GM06990 (cell line): ENCODE results near the gene LDLRAD4.
A peak's percentile ranks its signal among the peaks of the same experiment; 100 is the strongest.

Experiments used
- DNase-seq: peaks from one replicate; pipeline ENCODE4 v3.0.0-alpha.2; 2011; ENCODE audit not compliant: insufficient read length; ENCODE audit errors: extremely low read depth
- H3K27me3 ChIP-seq: replicated peaks from 2 replicates; pipeline ENCODE4 v1.6.0; 2011; ENCODE audit warnings: low read length; ENCODE audit not compliant: control insufficient read depth, insufficient read depth
- H3K36me3 ChIP-seq: 2 replicates; pipeline ENCODE4 v1.5.1; 2011; ENCODE audit warnings: low read length; ENCODE audit not compliant: control insufficient read depth, insufficient read depth
- H3K4me3 ChIP-seq: replicated peaks from 2 replicates; pipeline ENCODE4 v1.5.1; 2011; ENCODE audit warnings: low read depth, mild to moderate bottlenecking, control low read depth, low read length
- TF ChIP-seq, protein P1 (sequence below): IDR thresholded peaks from 2 replicates; pipeline ENCODE4 v1.5.1; 2011; ENCODE audit warnings: low read length, control low read depth, mild to moderate bottlenecking, inconsistent platforms; ENCODE audit not compliant: insufficient read depth, poor library complexity, severe bottlenecking

Gene LDLRAD4

DNA sequence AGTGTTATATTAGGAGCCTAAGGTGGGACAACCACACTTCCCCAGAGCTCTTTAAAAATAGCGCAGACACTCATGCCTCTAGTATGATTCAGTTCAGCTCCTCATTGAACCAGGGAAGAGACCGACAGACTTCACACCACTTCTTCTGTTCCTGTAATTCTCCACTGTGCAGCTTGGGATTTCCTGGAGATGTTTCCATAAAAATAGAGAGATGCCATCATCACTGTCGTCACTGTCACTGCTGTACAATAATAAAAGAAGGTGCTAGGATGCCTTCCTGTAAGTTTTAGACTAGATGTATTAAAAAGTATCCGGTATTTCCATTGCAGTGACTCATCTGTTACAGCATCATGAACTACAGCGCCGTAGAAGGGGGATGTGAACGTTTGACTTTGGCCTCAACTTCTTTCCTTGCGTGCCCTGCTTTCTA, 396.9 kb downstream of the LDLRAD4 start:
- no peaks in the 10 kb centered on the region; the same call in 1 of the 2 replicates for H3K36me3 ChIP-seq
- TF ChIP-seq, protein P1, sequence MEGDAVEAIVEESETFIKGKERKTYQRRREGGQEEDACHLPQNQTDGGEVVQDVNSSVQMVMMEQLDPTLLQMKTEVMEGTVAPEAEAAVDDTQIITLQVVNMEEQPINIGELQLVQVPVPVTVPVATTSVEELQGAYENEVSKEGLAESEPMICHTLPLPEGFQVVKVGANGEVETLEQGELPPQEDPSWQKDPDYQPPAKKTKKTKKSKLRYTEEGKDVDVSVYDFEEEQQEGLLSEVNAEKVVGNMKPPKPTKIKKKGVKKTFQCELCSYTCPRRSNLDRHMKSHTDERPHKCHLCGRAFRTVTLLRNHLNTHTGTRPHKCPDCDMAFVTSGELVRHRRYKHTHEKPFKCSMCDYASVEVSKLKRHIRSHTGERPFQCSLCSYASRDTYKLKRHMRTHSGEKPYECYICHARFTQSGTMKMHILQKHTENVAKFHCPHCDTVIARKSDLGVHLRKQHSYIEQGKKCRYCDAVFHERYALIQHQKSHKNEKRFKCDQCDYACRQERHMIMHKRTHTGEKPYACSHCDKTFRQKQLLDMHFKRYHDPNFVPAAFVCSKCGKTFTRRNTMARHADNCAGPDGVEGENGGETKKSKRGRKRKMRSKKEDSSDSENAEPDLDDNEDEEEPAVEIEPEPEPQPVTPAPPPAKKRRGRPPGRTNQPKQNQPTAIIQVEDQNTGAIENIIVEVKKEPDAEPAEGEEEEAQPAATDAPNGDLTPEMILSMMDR: no peak
- H3K4me3 ChIP-seq: no peak overlapping the region
- H3K27me3 ChIP-seq: no peaks in the 10 kb centered on the region
- no peak for DNase-seq

DNA sequence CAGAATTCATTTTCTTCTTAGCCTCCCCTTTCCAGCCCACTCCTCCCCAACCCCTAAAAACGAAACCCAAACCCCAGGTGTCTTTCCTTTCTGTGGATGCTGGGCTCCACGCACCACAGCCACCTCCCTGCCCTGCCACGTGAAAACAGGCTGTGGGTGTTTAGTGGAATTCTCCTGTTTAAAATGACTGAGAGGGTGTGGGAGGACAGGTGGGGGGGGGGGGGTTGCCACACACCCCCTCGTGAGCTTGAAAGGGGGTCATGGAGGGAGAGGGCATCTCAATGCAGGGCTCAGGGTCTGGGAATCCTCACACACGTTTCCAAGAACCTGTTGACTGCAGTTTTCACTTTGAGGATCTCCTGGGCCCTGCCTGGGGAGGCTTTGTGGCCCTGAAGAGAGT, 397.5 kb downstream of the LDLRAD4 start:
- no peaks in the 10 kb centered on the region; the same call in none of the 2 replicates for H3K36me3 ChIP-seq
- no peak for DNase-seq
- TF ChIP-seq, protein P1: no peak
- H3K4me3 ChIP-seq: peak overlapping the region; percentile 8; the same call in 1 of the 2 replicates
- no peaks in the 10 kb centered on the region for H3K27me3 ChIP-seq

- TF ChIP-seq, protein P1: no peak
- H3K27me3 ChIP-seq: no peaks in the 10 kb centered on the region
- no peak overlapping the region for H3K4me3 ChIP-seq
- H3K36me3 ChIP-seq: no peaks in the 10 kb centered on the region; the same call in none of the 2 replicates
- no peak for DNase-seq
Measured at GRCh38 chr18:13616525-13617035, 398.0 kb downstream of the LDLRAD4 start.

- TF ChIP-seq, protein P1: no peak
- Histone ChIP-seq H3K27me3 (no peaks in the 10 kb centered on the region), H3K36me3 (no peaks in the 10 kb centered on the region; the same call in none of the 2 replicates), H3K4me3 (no peak overlapping the region)
- no peak for DNase-seq
Measured at GRCh38 chr18:13617826-13618515, 399.4 kb downstream of the LDLRAD4 start.

GRCh38 chr18:13618760-13619438, 400.3 kb downstream of the LDLRAD4 start:
- no peak overlapping the region for H3K4me3 ChIP-seq
- no peak for DNase-seq
- TF ChIP-seq, protein P1: no peak
- H3K36me3 ChIP-seq: no peaks in the 10 kb centered on the region; the same call in none of the 2 replicates
- no peaks in the 10 kb centered on the region for H3K27me3 ChIP-seq
